ENCODE results near the gene LDLRAD4. TPM values are rescaled to one million over a fixed set of nuclear protein-coding genes. Genes with fewer than 3 reads are reported as not detected.

Gene LDLRAD4
- total and polyA plus RNA-seq, 12 donors = 3.9 to 64.5 (median 36.0) TPM

GRCh38 chr18:13270279-13270855, 51.8 kb downstream of the LDLRAD4 start:
- H3K27ac ChIP-seq = peak overlapping the region in 2 of 5 donors; percentile 65 to 74
- DNase-seq = peak in 2 of 7 donors; percentile 8 to 38
- 88 to 95% (median 93%) methylated on average over 11 of the region's 11 CpGs for WGBS, 4 donors
- H3K4me1 ChIP-seq (replicated peaks in 1 of 2) = peaks cover 37 to 85% of the 10 kb centered on the region in 2 donors
- no peaks in the 10 kb centered on the region for H3K27me3 ChIP-seq
- H3K4me3 ChIP-seq = no peak overlapping the region
- no peaks in the 10 kb centered on the region for H3K9me3 ChIP-seq (replicated peaks in 1 of 3)
- TF ChIP-seq POLR2A (IDR thresholded peaks at IDR 0.05) (no peak), CTCF (IDR thresholded peaks at IDR 0.05) (no peak)
- intact Hi-C loops (cut with DNase I) = loop anchor here in 1 of 2 donors (10.0 kb wide), 1 partner anchor 104 kb away; no protein-coding TSS in a partner anchor
- no peaks in the 10 kb centered on the region for H3K36me3 ChIP-seq (replicated peaks in 1 of 2)

- Histone ChIP-seq H3K36me3 (replicated peaks in 1 of 2) (no peaks in the 10 kb centered on the region), H3K27ac (peak overlapping the region in 4 of 5 donors; percentile 16 to 74 (median 53)), H3K4me3 (no peak overlapping the region), H3K4me1 (replicated peaks in 1 of 2) (peaks cover 37 to 85% of the 10 kb centered on the region in 2 donors), H3K27me3 (no peaks in the 10 kb centered on the region), H3K9me3 (replicated peaks in 1 of 3) (no peaks in the 10 kb centered on the region)
- no peak for TF ChIP-seq CTCF (IDR thresholded peaks at IDR 0.05)
- TF ChIP-seq POLR2A (IDR thresholded peaks at IDR 0.05) = peak in 1 of 2 donors; percentile 26
- peak; percentile 77 to 93 (median 91) for DNase-seq
- intact Hi-C loops (cut with DNase I) = loop anchor here in 1 of 2 donors (10.0 kb wide), 1 partner anchor 103 kb away; no protein-coding TSS in a partner anchor
- WGBS, 4 donors = 65 to 79% (median 70%) methylated on average over 12 to 16 of the region's 16 CpGs
Observed at GRCh38 chr18:13271302-13271911, 52.8 kb downstream of the LDLRAD4 start.

GRCh38 chr18:13272416-13272815, 53.9 kb downstream of the LDLRAD4 start:
- Histone ChIP-seq H3K27me3 (no peaks in the 10 kb centered on the region), H3K27ac (no peak overlapping the region), H3K36me3 (replicated peaks in 1 of 2) (no peaks in the 10 kb centered on the region), H3K4me3 (no peak overlapping the region), H3K4me1 (replicated peaks in 1 of 2) (peaks cover 34 to 79% of the 10 kb centered on the region in 2 donors), H3K9me3 (replicated peaks in 1 of 3) (no peaks in the 10 kb centered on the region)
- no peak for TF ChIP-seq CTCF (IDR thresholded peaks at IDR 0.05)
- no peak for TF ChIP-seq POLR2A (IDR thresholded peaks at IDR 0.05)
- intact Hi-C loops (cut with DNase I) = loop anchor here in 1 of 2 donors (10.0 kb wide), 1 partner anchor 102 kb away; no protein-coding TSS in a partner anchor
- DNase-seq = peak in 2 of 7 donors; percentile 21 to 52
- WGBS, 4 donors = 96 to 97% (median 97%) methylated on average over 12 to 14 of the region's 14 CpGs

GRCh38 chr18:13273800-13274199, 55.2 kb downstream of the LDLRAD4 start:
- H3K27me3 ChIP-seq = no peaks in the 10 kb centered on the region
- H3K9me3 ChIP-seq (replicated peaks in 1 of 3) = no peaks in the 10 kb centered on the region
- H3K36me3 ChIP-seq (replicated peaks in 1 of 2) = no peaks in the 10 kb centered on the region
- peak overlapping the region in 2 of 5 donors; percentile 9 to 63 for H3K27ac ChIP-seq
- H3K4me1 ChIP-seq (replicated peaks in 1 of 2) = peaks cover 20 to 65% of the 10 kb centered on the region in 2 donors
- 79 to 89% (median 85%) methylated on average over 8 to 9 of the region's 9 CpGs for WGBS, 4 donors
- no peak for TF ChIP-seq POLR2A (IDR thresholded peaks at IDR 0.05)
- TF ChIP-seq CTCF (IDR thresholded peaks at IDR 0.05) = no peak
- intact Hi-C loops (cut with DNase I) = loop anchor here in 1 of 2 donors (10.0 kb wide), 1 partner anchor 101 kb away; no protein-coding TSS in a partner anchor
- H3K4me3 ChIP-seq = no peak overlapping the region
- peak in 2 of 7 donors; percentile 19 to 49 for DNase-seq
